KBM-7 (cell line): Measurements from ENCODE around the gene RELN.

Experiments
- DNase-seq: peaks from one replicate; pipeline ENCODE4 v3.0.0-alpha.2; 2015
- in situ Hi-C: fragments of 300-500 bp; cut with MboI; formaldehyde crosslinking; loops from 2 replicates; pipeline ENCODE4 v1.14.3; 2020; ENCODE audit warnings: low sequenced_read_pairs, low pct_unique_long_range_greater_than_20kb, mixed read lengths

The RELN gene

GRCh38 chr7:103711413-103711812 is 278.0 kb downstream of the RELN start:
- in situ Hi-C loops = no loop called here
- DNase-seq = no peak

- in situ Hi-C loops = no loop called here
Measured at GRCh38 chr7:103710247-103710646, 279.2 kb downstream of the RELN start.

GRCh38 chr7:103706805-103707204 is 282.7 kb downstream of the RELN start:
- no peak for DNase-seq
- in situ Hi-C loops = no loop called here

More at GRCh38 chr7:103710247-103710646, 279.2 kb downstream of the RELN start:
- no peak for DNase-seq

GRCh38 chr7:103705542-103705941 is 283.9 kb downstream of the RELN start:
- no peak for DNase-seq
- in situ Hi-C loops = no loop called here

- in situ Hi-C loops = no loop called here
- no peak for DNase-seq
Measured at GRCh38 chr7:103704701-103705100, 284.8 kb downstream of the RELN start.

- no peak for DNase-seq
- in situ Hi-C loops = no loop called here
Measured at GRCh38 chr7:103702982-103703381, 286.5 kb downstream of the RELN start.

DNA sequence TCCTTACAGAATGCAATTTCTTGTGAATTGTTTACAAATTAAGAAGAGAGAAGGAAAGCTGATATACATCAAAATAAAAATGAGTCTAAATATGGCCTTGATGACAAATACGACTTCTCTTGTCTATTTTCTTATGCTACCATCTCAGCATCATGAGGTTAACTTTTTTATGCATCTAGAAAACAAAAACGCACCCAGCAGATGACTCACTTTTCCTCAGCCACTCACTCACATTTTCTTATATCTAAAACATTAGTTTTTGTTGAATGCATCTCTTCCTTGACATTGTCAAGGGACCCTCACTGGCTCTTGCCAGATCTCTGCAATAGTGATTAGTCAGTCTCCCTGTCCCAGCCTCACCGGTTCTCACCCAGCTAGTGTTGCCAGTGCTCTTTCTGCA is 287.0 kb downstream of the RELN start:
- DNase-seq = no peak
- in situ Hi-C loops = no loop called here

DNA sequence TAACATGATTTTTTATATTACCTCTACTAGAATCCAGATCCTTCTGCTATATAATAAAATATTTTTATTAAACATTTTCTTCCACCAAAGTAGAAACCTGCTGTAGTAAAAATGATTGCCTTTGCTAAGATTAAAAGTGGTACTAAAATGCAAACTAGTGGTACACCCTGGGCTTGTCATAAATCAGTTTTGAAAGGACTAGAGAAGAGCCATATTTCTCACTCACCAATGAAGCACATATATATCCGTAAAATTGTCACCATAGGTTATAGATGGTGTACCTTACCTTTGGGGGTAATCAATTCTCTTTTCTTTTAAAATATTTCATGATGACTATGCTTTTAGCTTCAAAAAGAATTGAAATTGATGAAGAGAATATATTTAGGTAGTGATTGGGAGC is 290.4 kb downstream of the RELN start:
- in situ Hi-C loops = no loop called here
- no peak for DNase-seq

GRCh38 chr7:103698064-103698463 is 291.4 kb downstream of the RELN start:
- no peak for DNase-seq
- in situ Hi-C loops = no loop called here

- in situ Hi-C loops = no loop called here
Measured at GRCh38 chr7:103695521-103695920, 293.9 kb downstream of the RELN start.

GRCh38 chr7:103694304-103694703 is 295.2 kb downstream of the RELN start:
- in situ Hi-C loops = no loop called here
- DNase-seq = no peak

More at GRCh38 chr7:103695521-103695920, 293.9 kb downstream of the RELN start:
- DNase-seq = no peak

GRCh38 chr7:103691291-103691690 is 298.2 kb downstream of the RELN start:
- DNase-seq = no peak
- in situ Hi-C loops = no loop called here

DNA sequence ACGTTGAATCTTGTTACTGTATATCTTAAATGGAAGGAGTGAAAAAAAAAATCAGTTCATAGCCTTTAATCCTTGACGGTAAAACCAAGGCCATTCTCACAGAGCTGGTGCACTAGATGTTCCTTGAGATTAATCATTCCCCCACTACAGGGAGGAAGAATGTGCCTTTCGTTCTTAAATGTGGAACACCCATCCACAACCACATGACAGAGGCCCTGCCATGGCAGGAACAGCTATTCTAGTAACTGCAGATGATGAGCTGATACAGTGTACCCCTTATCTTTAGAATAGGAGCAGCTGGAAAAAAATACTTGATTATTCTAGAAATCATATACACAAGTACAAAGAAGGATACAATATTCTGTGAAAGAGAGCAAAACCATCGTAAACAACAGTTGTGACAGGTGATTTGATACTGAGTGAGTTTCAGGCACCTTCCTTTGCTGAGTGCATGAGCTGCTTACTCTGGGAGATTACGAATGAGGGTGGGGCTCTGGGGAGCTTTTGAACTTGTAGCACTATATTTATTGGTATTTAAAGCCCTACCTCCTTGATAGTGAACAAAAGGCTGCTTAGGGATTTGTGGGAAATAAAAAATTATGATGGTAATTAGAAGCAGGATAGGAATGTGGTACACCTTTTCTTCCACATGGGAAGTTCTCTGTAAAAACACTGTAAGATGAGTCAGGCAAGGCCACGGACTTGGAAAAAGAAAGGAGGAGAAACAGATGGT is 299.1 kb downstream of the RELN start:
- in situ Hi-C loops = no loop called here
- no peak for DNase-seq

- in situ Hi-C loops = no loop called here
- DNase-seq = no peak
Measured at GRCh38 chr7:103689255-103689654, 300.2 kb downstream of the RELN start.

DNA sequence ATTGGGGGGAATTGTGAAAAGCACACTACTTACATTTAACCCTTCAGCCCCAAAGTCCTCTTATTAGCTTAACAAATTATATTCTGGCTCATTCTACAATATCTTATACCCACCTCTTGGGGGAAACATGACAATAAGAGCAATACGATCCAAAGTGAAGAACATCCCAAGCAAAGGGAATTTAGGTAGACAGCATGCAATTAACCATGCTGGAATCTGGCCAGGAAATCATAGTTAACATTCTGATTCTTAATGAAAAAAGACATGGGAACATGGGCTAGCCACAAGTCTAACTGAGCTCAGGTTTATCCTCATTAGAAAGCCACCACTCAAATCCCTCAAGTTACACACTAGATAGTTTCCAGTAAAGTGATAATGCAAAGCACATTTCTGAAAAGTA is 301.5 kb downstream of the RELN start:
- in situ Hi-C loops = no loop called here
- DNase-seq = no peak

GRCh38 chr7:103687272-103687671 is 302.2 kb downstream of the RELN start:
- no peak for DNase-seq
- in situ Hi-C loops = no loop called here

GRCh38 chr7:103686763-103687162 is 302.7 kb downstream of the RELN start:
- DNase-seq = no peak
- in situ Hi-C loops = no loop called here

DNA sequence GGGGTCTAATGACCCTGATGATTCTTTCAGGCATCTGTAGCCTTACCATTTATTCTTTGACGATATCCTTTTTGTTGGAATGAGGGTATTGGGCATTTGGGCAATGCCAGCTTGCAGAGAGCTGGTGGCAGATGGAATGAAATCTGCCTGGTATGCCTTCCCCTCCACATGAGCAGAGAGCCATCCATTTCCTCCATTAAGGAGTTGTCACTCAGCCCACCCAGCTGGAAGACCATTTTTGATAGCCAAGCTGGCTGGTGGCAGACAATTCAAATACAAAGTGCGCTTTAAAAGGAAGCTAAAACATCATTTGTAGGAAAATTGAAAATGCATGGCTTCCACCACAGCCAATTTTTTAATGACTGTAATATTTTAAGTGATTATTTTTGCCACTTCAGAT is 303.4 kb downstream of the RELN start:
- DNase-seq = no peak
- in situ Hi-C loops = no loop called here

GRCh38 chr7:103685646-103686045 is 303.8 kb downstream of the RELN start:
- DNase-seq = no peak
- in situ Hi-C loops = no loop called here

DNA sequence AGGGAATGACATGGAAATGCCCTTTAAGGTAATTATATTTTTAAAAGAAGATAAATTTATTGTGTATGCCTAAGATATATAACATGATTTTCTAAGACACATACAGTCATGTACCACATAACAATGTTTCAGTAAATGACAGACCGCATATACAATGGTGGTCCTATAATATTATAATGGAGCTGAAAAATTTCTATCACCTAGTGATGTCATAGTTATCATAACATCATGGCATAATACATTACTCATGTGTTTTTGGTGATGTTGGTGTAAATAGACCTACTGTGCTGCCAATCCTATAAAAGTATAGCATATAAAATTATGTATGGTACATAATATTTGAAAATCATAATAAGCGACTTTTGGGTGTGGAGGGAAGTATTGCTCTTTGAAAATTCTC is 306.1 kb downstream of the RELN start:
- in situ Hi-C loops = no loop called here
- DNase-seq = no peak
